Upper lobe of left lung (tissue), 4 donors: ENCODE data around the gene KCNG2.

Experiments used
- POLR2A ChIP-seq, 4 donors: fragments of 450-650 bp; IDR thresholded peaks; one replicate each; pipeline ENCODE4 v1.5.1; 2016 to 2017; ENCODE audit warnings: antibody characterized with exemption in 4 of 4, mild to moderate bottlenecking in 2 of 4
- TF ChIP-seq, protein P1 (sequence below), 6 experiments: fragments of 450-650 bp in 4 of 6; fragments of 200-600 bp in 2 of 6; sonication (generic) in 2 of 6; IDR thresholded peaks; one replicate each; pipeline ENCODE4 v1.5.1; 2016 to 2019; ENCODE audit warnings: antibody characterized with exemption in 6 of 6

DNA sequence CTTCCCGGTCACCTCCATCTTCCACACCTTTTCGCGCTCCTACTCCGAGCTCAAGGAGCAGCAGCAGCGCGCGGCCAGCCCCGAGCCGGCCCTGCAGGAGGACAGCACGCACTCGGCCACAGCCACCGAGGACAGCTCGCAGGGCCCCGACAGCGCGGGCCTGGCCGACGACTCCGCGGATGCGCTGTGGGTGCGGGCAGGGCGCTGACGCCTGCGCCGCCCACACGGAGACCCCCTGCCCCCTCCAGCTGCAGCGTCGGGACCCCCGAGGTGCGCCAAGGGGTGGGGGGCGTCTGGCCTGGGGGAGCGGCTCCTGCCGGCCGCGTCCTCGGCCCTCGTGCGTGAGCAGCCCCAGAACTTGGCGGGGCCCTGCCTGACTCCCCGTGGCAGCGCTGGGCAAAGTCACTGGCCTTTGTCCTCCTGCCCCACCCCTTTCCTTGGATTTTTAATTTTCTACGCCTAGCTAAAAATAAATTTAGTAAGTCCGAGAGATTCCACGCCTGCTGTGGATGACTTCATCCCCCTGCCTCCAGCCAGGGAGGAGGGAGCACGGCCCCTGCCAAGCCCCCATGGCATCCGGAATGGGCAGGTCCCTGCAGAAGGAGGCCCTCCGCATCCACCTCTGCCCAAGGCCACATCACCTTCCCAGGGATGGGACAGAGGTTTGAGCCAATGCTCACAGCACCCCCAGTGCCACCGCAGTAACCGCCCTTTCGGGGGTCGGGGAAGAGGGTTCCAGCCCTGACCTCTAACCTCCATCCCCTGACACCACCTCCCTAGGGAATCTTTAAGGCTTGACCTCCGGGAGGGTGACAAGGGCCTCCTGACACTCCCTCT lies 102.1 kb downstream of the KCNG2 start:
- TF ChIP-seq, protein P1, sequence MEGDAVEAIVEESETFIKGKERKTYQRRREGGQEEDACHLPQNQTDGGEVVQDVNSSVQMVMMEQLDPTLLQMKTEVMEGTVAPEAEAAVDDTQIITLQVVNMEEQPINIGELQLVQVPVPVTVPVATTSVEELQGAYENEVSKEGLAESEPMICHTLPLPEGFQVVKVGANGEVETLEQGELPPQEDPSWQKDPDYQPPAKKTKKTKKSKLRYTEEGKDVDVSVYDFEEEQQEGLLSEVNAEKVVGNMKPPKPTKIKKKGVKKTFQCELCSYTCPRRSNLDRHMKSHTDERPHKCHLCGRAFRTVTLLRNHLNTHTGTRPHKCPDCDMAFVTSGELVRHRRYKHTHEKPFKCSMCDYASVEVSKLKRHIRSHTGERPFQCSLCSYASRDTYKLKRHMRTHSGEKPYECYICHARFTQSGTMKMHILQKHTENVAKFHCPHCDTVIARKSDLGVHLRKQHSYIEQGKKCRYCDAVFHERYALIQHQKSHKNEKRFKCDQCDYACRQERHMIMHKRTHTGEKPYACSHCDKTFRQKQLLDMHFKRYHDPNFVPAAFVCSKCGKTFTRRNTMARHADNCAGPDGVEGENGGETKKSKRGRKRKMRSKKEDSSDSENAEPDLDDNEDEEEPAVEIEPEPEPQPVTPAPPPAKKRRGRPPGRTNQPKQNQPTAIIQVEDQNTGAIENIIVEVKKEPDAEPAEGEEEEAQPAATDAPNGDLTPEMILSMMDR (IDR thresholded peaks at IDR 0.05): no peak
- no peak for TF ChIP-seq POLR2A (IDR thresholded peaks at IDR 0.05)
